ENCODE data around the gene SEMA4D. TPM values are rescaled to one million over a fixed set of nuclear protein-coding genes. Genes with fewer than 3 reads are reported as not detected.

SEMA4D gene
- total RNA-seq, 1 donor from 2014 or later, result 368 TPM

GRCh38 chr9:89436963-89437625, 60.8 kb downstream of the SEMA4D start:
- peak overlapping the region; percentile 70 for H3K27ac Mint-ChIP-seq
- H3K36me3 Mint-ChIP-seq (ENCODE audit: low read depth), result peaks cover 37% of the 10 kb centered on the region
- no peaks in the 10 kb centered on the region for H3K9me3 Mint-ChIP-seq
- intact Hi-C loops (cut with micrococcal nuclease), result loop anchor here (1.0 kb wide), 1 partner anchor 8 kb away; no protein-coding TSS in a partner anchor
- H3K4me1 Mint-ChIP-seq, result peaks cover 60% of the 10 kb centered on the region
- H3K4me3 Mint-ChIP-seq, result peak overlapping the region; percentile 31
- H3K27me3 Mint-ChIP-seq, result no peaks in the 10 kb centered on the region
- no peak for DNase-seq

GRCh38 chr9:89436326-89436725, 61.6 kb downstream of the SEMA4D start:
- Mint-ChIP-seq H3K36me3 (ENCODE audit: low read depth) (peaks cover 35% of the 10 kb centered on the region), H3K27me3 (no peaks in the 10 kb centered on the region), H3K4me1 (peaks cover 57% of the 10 kb centered on the region), H3K9me3 (no peaks in the 10 kb centered on the region), H3K4me3 (no peak overlapping the region), H3K27ac (peak overlapping the region; percentile 40)
- DNase-seq, result no peak
- intact Hi-C loops (cut with micrococcal nuclease), result no loop called here

- Mint-ChIP-seq H3K36me3 (ENCODE audit: low read depth) (peaks cover 27% of the 10 kb centered on the region), H3K4me3 (no peak overlapping the region), H3K27me3 (no peaks in the 10 kb centered on the region), H3K4me1 (peaks cover 49% of the 10 kb centered on the region), H3K9me3 (no peaks in the 10 kb centered on the region), H3K27ac (peak overlapping the region; percentile 48)
- no peak for DNase-seq
- intact Hi-C loops (cut with micrococcal nuclease), result no loop called here
Measured at GRCh38 chr9:89435071-89435823, 62.7 kb downstream of the SEMA4D start.

- DNase-seq, result no peak
- Mint-ChIP-seq H3K27ac (peak overlapping the region; percentile 75), H3K9me3 (no peaks in the 10 kb centered on the region), H3K27me3 (no peaks in the 10 kb centered on the region), H3K36me3 (ENCODE audit: low read depth) (peaks cover 25% of the 10 kb centered on the region), H3K4me3 (no peak overlapping the region), H3K4me1 (peaks cover 48% of the 10 kb centered on the region)
- intact Hi-C loops (cut with micrococcal nuclease), result no loop called here
Measured at GRCh38 chr9:89434636-89435035, 63.3 kb downstream of the SEMA4D start.

- intact Hi-C loops (cut with micrococcal nuclease), result loop anchor here (2.0 kb wide), 1 partner anchor 15 kb away; no protein-coding TSS in a partner anchor
- no peaks in the 10 kb centered on the region for H3K27me3 Mint-ChIP-seq
- no peak overlapping the region for H3K27ac Mint-ChIP-seq
- no peak overlapping the region for H3K4me3 Mint-ChIP-seq
- DNase-seq, result no peak
- H3K4me1 Mint-ChIP-seq, result peaks cover 53% of the 10 kb centered on the region
- H3K9me3 Mint-ChIP-seq, result no peaks in the 10 kb centered on the region
- H3K36me3 Mint-ChIP-seq (ENCODE audit: low read depth), result peaks cover 26% of the 10 kb centered on the region
Measured at GRCh38 chr9:89433826-89434225, 64.1 kb downstream of the SEMA4D start.

GRCh38 chr9:89432986-89433530, 64.9 kb downstream of the SEMA4D start:
- peaks cover 29% of the 10 kb centered on the region for H3K36me3 Mint-ChIP-seq (ENCODE audit: low read depth)
- intact Hi-C loops (cut with micrococcal nuclease), result loop anchor here (2.0 kb wide), 1 partner anchor 16 kb away; no protein-coding TSS in a partner anchor
- H3K4me1 Mint-ChIP-seq, result peaks cover 57% of the 10 kb centered on the region
- no peaks in the 10 kb centered on the region for H3K27me3 Mint-ChIP-seq
- no peak for DNase-seq
- H3K9me3 Mint-ChIP-seq, result no peaks in the 10 kb centered on the region
- no peak overlapping the region for H3K4me3 Mint-ChIP-seq
- H3K27ac Mint-ChIP-seq, result no peak overlapping the region

GRCh38 chr9:89431930-89432725, 65.8 kb downstream of the SEMA4D start:
- no peak for DNase-seq
- Mint-ChIP-seq H3K4me3 (no peak overlapping the region), H3K27ac (peak overlapping the region; percentile 65), H3K4me1 (peaks cover 57% of the 10 kb centered on the region), H3K36me3 (ENCODE audit: low read depth) (peaks cover 26% of the 10 kb centered on the region), H3K9me3 (no peaks in the 10 kb centered on the region), H3K27me3 (no peaks in the 10 kb centered on the region)
- intact Hi-C loops (cut with micrococcal nuclease), result loop anchor here (2.0 kb wide), 1 partner anchor 17 kb away; no protein-coding TSS in a partner anchor

GRCh38 chr9:89430995-89431394, 66.9 kb downstream of the SEMA4D start:
- H3K9me3 Mint-ChIP-seq, result no peaks in the 10 kb centered on the region
- peaks cover 37% of the 10 kb centered on the region for H3K36me3 Mint-ChIP-seq (ENCODE audit: low read depth)
- H3K27ac Mint-ChIP-seq, result peak overlapping the region; percentile 78
- intact Hi-C loops (cut with micrococcal nuclease), result no loop called here
- peaks cover 65% of the 10 kb centered on the region for H3K4me1 Mint-ChIP-seq
- H3K4me3 Mint-ChIP-seq, result no peak overlapping the region
- no peaks in the 10 kb centered on the region for H3K27me3 Mint-ChIP-seq
- no peak for DNase-seq

- Mint-ChIP-seq H3K36me3 (ENCODE audit: low read depth) (peaks cover 43% of the 10 kb centered on the region), H3K27me3 (no peaks in the 10 kb centered on the region), H3K27ac (peak overlapping the region; percentile 86), H3K4me3 (peak overlapping the region; percentile 26), H3K4me1 (peaks cover 72% of the 10 kb centered on the region), H3K9me3 (peaks cover 5% of the 10 kb centered on the region)
- DNase-seq, result peak; percentile 84
- intact Hi-C loops (cut with micrococcal nuclease), result loop anchor here (1.0 kb wide), 2 partner anchors 8 to 120 kb away; no protein-coding TSS in a partner anchor
Measured at GRCh38 chr9:89428901-89429890, 68.7 kb downstream of the SEMA4D start.

GRCh38 chr9:89428222-89428761, 69.6 kb downstream of the SEMA4D start:
- H3K9me3 Mint-ChIP-seq, result peaks cover 5% of the 10 kb centered on the region
- peak overlapping the region; percentile 72 for H3K4me3 Mint-ChIP-seq
- intact Hi-C loops (cut with micrococcal nuclease), result no loop called here
- DNase-seq, result no peak
- no peaks in the 10 kb centered on the region for H3K27me3 Mint-ChIP-seq
- peaks cover 77% of the 10 kb centered on the region for H3K4me1 Mint-ChIP-seq
- peaks cover 51% of the 10 kb centered on the region for H3K36me3 Mint-ChIP-seq (ENCODE audit: low read depth)
- peak overlapping the region; percentile 86 for H3K27ac Mint-ChIP-seq

GRCh38 chr9:89427621-89428221, 70.2 kb downstream of the SEMA4D start:
- Mint-ChIP-seq H3K36me3 (ENCODE audit: low read depth) (peaks cover 51% of the 10 kb centered on the region), H3K4me3 (peak overlapping the region; percentile 72)
- peak; percentile 83 for DNase-seq

More at GRCh38 chr9:89427621-89428221, 70.2 kb downstream of the SEMA4D start:
- Mint-ChIP-seq H3K4me1 (peaks cover 77% of the 10 kb centered on the region), H3K9me3 (peaks cover 5% of the 10 kb centered on the region), H3K27ac (peak overlapping the region; percentile 86), H3K27me3 (no peaks in the 10 kb centered on the region)
- intact Hi-C loops (cut with micrococcal nuclease), result loop anchor here (1.0 to 2.0 kb wide), 3 partner anchors 8 to 37 kb away; no protein-coding TSS in a partner anchor

Measured in activated CD4-positive, alpha-beta T cell treated with anti-CD3 and anti-CD28 coated beads, Interleukin-2, amount 10 ng/mL, durations not matched to agents 24 days and 14 days (primary cell).